GM18526 (cell line): ENCODE data around the gene TENM4.

ENCODE experiments used
- POLR2A ChIP-seq: IDR thresholded peaks from 3 replicates; pipeline ENCODE4 v1.6.1; 2011; ENCODE audit not compliant: insufficient read length; ENCODE audit errors: extremely low read depth

TENM4 gene

DNA sequence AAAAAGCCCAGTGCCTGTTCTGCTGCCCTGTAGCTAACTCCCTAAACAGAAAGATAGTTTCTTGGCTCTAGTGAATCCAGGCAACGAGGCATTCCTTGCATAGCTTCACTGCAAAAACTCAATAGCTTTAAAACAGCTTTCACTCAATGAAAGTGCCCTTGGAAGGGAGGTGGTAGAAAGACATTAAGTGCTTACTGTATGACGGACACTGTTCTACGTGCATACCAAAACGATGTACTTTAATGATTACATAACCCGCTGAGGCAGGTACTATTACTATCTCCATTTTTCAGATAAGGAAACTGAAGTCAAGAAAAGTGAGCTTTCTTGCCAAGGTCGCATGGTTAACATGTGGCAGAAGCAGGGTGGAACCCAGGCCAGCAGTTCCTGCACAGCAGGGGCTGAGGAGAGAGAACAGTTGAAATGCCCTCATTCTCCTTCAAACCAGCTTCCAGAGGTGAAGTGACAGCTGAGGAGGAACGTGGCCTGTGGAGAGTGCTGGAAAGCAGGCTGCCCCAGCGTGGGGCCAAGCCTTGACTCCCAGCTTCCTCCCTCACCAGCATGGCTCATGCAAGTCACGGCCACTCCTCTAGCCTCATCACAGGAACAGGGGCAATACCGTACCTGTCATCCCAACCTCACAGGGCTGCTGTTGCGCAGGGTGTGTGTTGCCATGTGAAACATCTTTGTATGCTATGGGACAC is 638.6 kb downstream of the TENM4 start:
- no peak for TF ChIP-seq POLR2A

DNA sequence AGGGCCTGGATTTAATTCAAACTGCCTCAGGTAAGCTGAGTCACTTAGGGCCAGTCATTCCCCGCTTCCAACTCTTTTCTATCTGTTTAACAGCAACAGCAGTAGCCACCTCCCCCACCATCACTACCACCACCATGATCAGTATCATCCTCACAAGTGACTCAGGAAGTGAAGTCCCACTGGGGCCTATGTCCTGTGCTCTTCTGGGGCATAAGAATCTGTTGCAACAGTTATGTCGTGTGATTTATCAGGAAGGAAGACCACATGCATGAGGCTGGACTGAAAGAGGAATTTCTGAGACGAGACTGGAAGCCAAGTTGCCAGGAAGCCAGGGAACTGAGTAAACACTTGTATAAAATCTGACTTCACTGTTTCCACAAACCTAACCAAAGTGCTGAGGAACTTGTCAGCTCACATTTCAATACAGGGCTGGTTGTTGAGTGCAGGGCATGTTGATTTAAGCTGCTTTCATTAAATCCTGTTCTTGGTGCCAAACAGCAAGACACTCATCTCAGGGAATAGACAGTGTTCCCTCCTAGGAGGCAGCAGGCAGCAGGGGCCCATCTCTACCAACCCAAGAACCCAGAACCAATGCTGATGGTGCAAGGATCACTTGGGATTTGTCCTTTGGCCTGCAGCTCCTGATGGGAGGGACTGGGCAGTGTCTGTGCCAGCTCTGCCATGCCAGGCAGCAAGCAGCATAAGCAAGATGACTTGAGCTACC is 639.5 kb downstream of the TENM4 start:
- no peak for TF ChIP-seq POLR2A

DNA sequence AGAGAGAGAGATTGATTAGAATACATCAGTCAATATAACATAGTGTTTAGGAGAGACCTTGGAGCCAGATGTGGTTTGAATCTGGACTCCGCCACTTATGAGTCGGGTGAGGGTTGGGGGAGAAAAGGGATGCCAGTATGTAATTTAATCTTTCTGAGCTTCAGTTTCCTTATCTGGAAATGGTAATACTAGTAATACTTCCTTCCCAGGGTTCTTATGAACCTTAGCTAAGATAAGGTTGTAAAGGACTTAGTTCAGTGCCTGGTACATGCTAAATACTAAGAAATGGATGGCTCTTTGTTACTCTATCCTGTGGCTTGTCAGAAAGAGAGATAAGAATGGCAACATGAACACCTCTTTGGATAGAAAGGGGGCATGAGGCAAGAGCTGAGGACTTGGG is 640.1 kb downstream of the TENM4 start:
- no peak for TF ChIP-seq POLR2A

- TF ChIP-seq POLR2A, result no peak
Observed at GRCh38 chr11:78800096-78800690, 640.6 kb downstream of the TENM4 start.

- TF ChIP-seq POLR2A, result no peak
Observed at GRCh38 chr11:78798663-78799062, 642.2 kb downstream of the TENM4 start.

DNA sequence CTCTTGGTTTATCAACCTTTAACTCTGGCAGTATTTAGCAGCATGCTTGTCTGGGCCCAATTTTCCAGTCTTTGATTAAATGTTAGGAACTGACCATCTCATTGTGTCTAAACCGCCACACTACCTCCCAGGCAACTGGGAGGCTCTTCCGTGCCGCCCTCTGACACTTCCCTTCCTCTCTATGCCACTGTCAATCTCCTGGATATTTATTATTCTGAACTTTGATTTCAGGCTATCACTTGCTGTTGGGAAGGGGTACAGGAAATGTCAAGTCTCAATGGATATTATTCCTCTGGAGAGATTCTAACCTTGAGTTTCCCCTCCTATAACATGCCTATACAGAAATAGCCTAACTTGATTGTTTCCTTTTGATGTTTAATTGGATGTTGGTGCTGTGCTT is 643.3 kb downstream of the TENM4 start:
- TF ChIP-seq POLR2A, result no peak

- no peak for TF ChIP-seq POLR2A
Observed at GRCh38 chr11:78796956-78797355, 643.9 kb downstream of the TENM4 start.

DNA sequence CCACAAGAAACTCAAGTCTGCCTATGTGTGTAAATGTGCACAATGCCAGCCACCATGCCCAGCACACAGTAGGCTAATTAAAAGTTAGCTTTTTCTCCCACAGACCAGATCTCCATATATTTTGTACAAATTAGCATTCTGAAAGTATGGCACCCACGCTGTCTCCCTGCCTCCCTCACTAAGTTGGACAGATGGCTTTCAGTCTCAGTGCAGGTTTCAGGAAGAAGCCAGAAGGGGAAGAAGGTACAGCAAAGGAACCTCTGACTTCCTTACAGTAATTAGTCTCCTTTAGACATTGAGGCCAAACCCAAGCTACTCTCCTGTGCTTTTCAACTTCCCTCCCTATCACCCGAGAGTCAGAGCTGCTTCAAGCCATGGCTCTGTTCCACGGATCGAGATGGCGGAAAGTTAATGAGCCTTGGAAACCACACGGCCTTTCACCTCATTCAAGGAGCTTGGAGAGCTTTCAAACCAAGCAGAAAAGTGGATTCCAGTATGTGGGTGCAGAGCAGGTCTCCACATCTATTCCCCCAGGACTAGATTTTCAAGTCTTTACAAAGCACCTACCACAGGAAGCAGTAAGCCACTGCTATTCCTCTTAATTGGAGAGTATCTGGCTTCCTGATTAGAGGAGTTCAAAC is 645.1 kb downstream of the TENM4 start:
- no peak for TF ChIP-seq POLR2A

GRCh38 chr11:78791964-78792363 is 648.9 kb downstream of the TENM4 start:
- no peak for TF ChIP-seq POLR2A

DNA sequence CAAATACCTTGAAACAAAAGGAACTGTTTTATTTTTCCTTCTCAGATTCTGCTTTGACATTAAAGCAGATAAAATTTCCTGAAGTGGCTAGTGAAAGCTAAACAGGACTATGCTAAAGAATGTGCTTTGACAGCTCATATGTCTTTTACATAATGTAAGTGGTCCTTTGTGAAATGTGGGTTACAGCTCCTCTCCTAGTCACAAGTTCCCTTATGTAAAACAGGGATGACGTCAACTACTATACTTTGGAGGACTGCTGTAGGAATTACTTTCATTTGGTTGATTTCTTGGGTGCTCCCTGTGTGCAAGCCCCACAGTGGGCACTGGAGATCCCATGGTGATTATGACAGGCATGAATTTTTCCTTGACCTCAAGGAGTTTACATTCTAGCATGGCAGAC is 649.6 kb downstream of the TENM4 start:
- no peak for TF ChIP-seq POLR2A

- no peak for TF ChIP-seq POLR2A
Observed at GRCh38 chr11:78790784-78791183, 650.0 kb downstream of the TENM4 start.

GRCh38 chr11:78789375-78789774 is 651.5 kb downstream of the TENM4 start:
- TF ChIP-seq POLR2A, result no peak

GRCh38 chr11:78788533-78788932 is 652.3 kb downstream of the TENM4 start:
- TF ChIP-seq POLR2A, result no peak

GRCh38 chr11:78787696-78788095 is 653.1 kb downstream of the TENM4 start:
- no peak for TF ChIP-seq POLR2A

DNA sequence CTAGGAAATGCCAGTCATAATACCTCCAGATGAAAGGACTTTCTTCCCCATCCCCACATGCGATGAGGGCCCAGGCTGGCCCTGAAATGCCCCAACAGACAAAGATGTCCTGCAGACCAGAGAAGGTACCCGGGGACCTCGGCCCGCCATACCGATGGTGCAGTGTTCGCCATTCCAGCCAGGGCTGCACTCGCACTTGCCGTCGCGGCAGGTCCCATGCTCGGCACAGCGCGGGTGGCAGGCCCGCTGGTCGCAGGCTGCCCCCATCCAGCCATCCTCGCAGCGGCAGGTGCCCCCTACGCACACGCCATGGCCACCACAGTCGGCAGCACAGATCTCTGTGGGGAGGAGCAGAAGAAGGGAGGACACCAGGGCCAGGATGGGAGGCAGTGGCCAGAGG is 654.1 kb downstream of the TENM4 start:
- no peak for TF ChIP-seq POLR2A

DNA sequence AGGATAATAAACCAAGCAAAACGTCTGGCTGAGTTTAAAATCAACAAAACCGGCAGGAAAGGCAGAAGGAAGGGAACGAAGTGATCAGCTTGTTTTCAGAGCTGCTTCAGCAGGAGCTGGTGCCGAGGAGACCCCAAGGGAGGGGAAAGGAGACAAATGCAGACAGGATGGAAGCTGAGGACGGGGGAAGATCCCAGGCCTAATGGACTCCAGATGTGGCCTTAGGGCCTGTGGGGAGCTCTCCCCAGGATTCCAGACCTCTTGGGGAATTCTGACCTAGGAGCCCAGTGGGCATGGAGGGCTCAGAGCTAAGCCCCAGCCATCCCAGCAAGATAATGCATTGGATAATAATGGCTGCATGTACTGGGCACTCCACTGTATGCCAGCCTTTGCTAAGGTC is 654.7 kb downstream of the TENM4 start:
- TF ChIP-seq POLR2A, result no peak
